Esophagus muscularis mucosa (tissue), 4 donors: ENCODE measurements around the gene SLX4IP. TPM values are rescaled to one million over a fixed set of nuclear protein-coding genes. Genes with fewer than 3 reads are reported as not detected.

Experiments used
- DNase-seq: peaks from one replicate; pipeline ENCODE4 v3.0.0-alpha.2; 2017; ENCODE audit errors: extremely low spot score
- H3K27ac ChIP-seq, 4 donors: fragments of 200-600 bp; sonication (generic); replicated peaks in 1 of 4; 1 replicate in 3 of 4; 2 replicates in 1 of 4; pipeline ENCODE4 v1.5.1; 2016 to 2019; ENCODE audit warnings: mild to moderate bottlenecking in 1 of 4
- H3K27me3 ChIP-seq, 4 donors: fragments of 200-600 bp; sonication (generic); one replicate each; pipeline versions ENCODE4 v1.5.1 to v1.6.0; 2016 to 2019
- H3K36me3 ChIP-seq, 4 donors: fragments of 200-600 bp; sonication (generic); one replicate each; pipeline ENCODE4 v1.5.1; 2016 to 2019
- H3K4me1 ChIP-seq, 4 donors: fragments of 200-600 bp; sonication (generic); one replicate each; pipeline ENCODE4 v1.5.1; 2016 to 2019
- H3K4me3 ChIP-seq, 4 donors: fragments of 200-600 bp; sonication (generic); 1 replicate in 2 of 4; 2 replicates in 2 of 4; pipeline ENCODE4 v1.5.1; 2016 to 2019; ENCODE audit warnings: mild to moderate bottlenecking in 4 of 4, moderate library complexity in 1 of 4
- H3K9me3 ChIP-seq, 4 donors: fragments of 200-600 bp; sonication (generic); 1 replicate in 3 of 4; 2 replicates in 1 of 4; pipeline ENCODE4 v1.5.1; 2016 to 2019
- CTCF ChIP-seq, 3 experiments: fragments of 200-600 bp in 2 of 3; fragments of 450-650 bp in 1 of 3; sonication (generic) in 2 of 3; IDR thresholded peaks; one replicate each; pipeline ENCODE4 v1.5.1; 2017 to 2019; ENCODE audit warnings: antibody characterized with exemption in 3 of 3, mild to moderate bottlenecking in 2 of 3, moderate library complexity in 1 of 3
- EP300 ChIP-seq: sonication (generic); formaldehyde crosslinking; IDR thresholded peaks from one replicate; pipeline ENCODE4 v1.6.1; 2017; ENCODE audit warnings: antibody characterized with exemption
- POLR2A ChIP-seq: fragments of 450-650 bp; IDR thresholded peaks from one replicate; pipeline ENCODE4 v1.6.1; 2017; ENCODE audit warnings: antibody characterized with exemption, moderate library complexity, mild to moderate bottlenecking, low read depth
- POLR2AphosphoS5 ChIP-seq, 2 donors: sonication (generic); formaldehyde crosslinking; IDR thresholded peaks; one replicate each; pipeline ENCODE4 v1.6.1; 2017; ENCODE audit warnings: antibody characterized with exemption in 2 of 2
- WGBS: methylation state at CpG from one replicate; pipeline ENCODE4 v1.1.5; 2018; 5-methylcytosine and 5-hydroxymethylcytosine counted together
- intact Hi-C: fragments of 100-400 bp; cut with DNase I; formaldehyde crosslinking; loops from one replicate; pipeline ENCODE4 v1.15.1; 2023
- small RNA-seq, 3 donors: library from RNA; depleted of rRNA; stranded (forward); fragments of <200 nt; gene quantifications; one replicate each; pipeline ENCODE3, GENCODE V24; 2016
- total RNA-seq, 4 donors: library from RNA; depleted of rRNA; stranded (reverse); fragments of >200 nt; gene quantifications; one replicate each; pipeline versions ENCODE4 v1.1.0 to v1.2.1, GENCODE V29; 2016

Gene SLX4IP
- total RNA-seq, 4 donors from 2014 or later = 1.2 to 2.1 (median 1.5) TPM

- no peak for TF ChIP-seq POLR2AphosphoS5 (IDR thresholded peaks at IDR 0.05)
- no peak for TF ChIP-seq POLR2A
- TF ChIP-seq EP300 = no peak
- TF ChIP-seq CTCF (IDR thresholded peaks at IDR 0.05) = no peak
- intact Hi-C loops = no loop called here
- 45% methylated on average over 3 of the region's 3 CpGs for WGBS
These were observed 241.4 kb downstream of the SLX4IP start for GRCh38 chr20:10676518-10676917.

More at GRCh38 chr20:10676518-10676917, 241.4 kb downstream of the SLX4IP start:
- peaks cover 0 to 3% (median 0%) of the 10 kb centered on the region in 4 donors for H3K9me3 ChIP-seq
- H3K27me3 ChIP-seq = peaks cover 0 to 29% (median 0%) of the 10 kb centered on the region in 4 donors
- H3K4me1 ChIP-seq = peaks cover 5 to 41% (median 32%) of the 10 kb centered on the region in 4 donors
- no peak overlapping the region for H3K27ac ChIP-seq
- peaks cover 0 to 6% (median 0%) of the 10 kb centered on the region in 4 donors for H3K36me3 ChIP-seq
- no peak for DNase-seq
- H3K4me3 ChIP-seq = no peak overlapping the region

Small RNAs within 50 kb of the gene (small RNA-seq; reads per million reads assigned to genes)
- 0 reads per million in 3 donors for gene MIR6870

Other genes with a start within 250 kb of the SLX4IP start
- 1 to 10 TPM; 2.9 to 4.8 (median 3.9) TPM for gene SNAP25, start 216.5 kb upstream of the SLX4IP start, total RNA-seq
- gene MKKS, start 1.1 kb upstream of the SLX4IP start, total RNA-seq = 10 to 100 TPM; 14.1 to 19.3 (median 16.7) TPM
- gene JAG1, start 238.7 kb downstream of the SLX4IP start, total RNA-seq = 10 to 100 TPM; 30.7 to 41.9 (median 36.3) TPM